H1 (cell line): ENCODE results near the gene SPOPL. TPM values are rescaled to one million over a fixed set of nuclear protein-coding genes. Genes with fewer than 3 reads are reported as not detected.

ENCODE experiments used
- CTCF ChIA-PET: fragments of 300-600 bp; sonication (Branson Sonifier 250); formaldehyde crosslinking; loops from one replicate; lab custom pipeline; 2021; ENCODE audit not compliant: partially characterized antibody; lab: Charles Lee
- POLR2A ChIA-PET: fragments of 300-600 bp; sonication (Branson Sonifier 250); formaldehyde crosslinking; loops from one replicate; lab custom pipeline; 2021; ENCODE audit warnings: inconsistent platforms; ENCODE audit not compliant: partially characterized antibody; lab: Charles Lee
- DNase-seq, 2 experiments: peaks; one replicate each; pipeline versions ENCODE4 v3.0.0 to v3.0.0-alpha.2; 2010 to 2022; ENCODE audit warnings: low spot score in 2 of 2, low read depth in 1 of 2, mixed read lengths in 1 of 2
- FAIRE-seq: peaks from 2 replicates; lab custom pipeline; 2011; peaks lifted over from hg19 to GRCh38; lab: Jason Lieb, UNC
- H2AFZ ChIP-seq: 2 replicates; pipeline ENCODE4 v1.8.1; 2012; ENCODE audit warnings: low read length, inconsistent platforms
- H2AK5ac ChIP-seq: 2 replicates; pipeline ENCODE4 v1.6.1; 2013; ENCODE audit warnings: low read depth, low read length
- H2BK120ac ChIP-seq: replicated peaks from 2 replicates; pipeline ENCODE3; 2013; ENCODE audit warnings: low read depth, low read length, inconsistent platforms
- H2BK12ac ChIP-seq: 2 replicates; pipeline ENCODE4 v1.6.1; 2013; ENCODE audit warnings: low read depth, low read length
- H2BK15ac ChIP-seq: 2 replicates; pipeline ENCODE4 v1.6.1; 2013; ENCODE audit warnings: low read length
- H2BK20ac ChIP-seq: 2 replicates; pipeline ENCODE4 v1.6.1; 2013; ENCODE audit warnings: low read length
- H2BK5ac ChIP-seq: 2 replicates; pipeline ENCODE4 v1.6.1; 2013; ENCODE audit warnings: low read depth, low read length
- H3K14ac ChIP-seq: 2 replicates; pipeline ENCODE4 v1.6.1; 2013; ENCODE audit warnings: inconsistent platforms; ENCODE audit not compliant: insufficient read length
- H3K18ac ChIP-seq: 2 replicates; pipeline ENCODE4 v1.6.1; 2013; ENCODE audit warnings: low read length; ENCODE audit errors: extremely low read depth
- H3K23ac ChIP-seq: 2 replicates; pipeline ENCODE4 v1.6.1; 2013; ENCODE audit warnings: inconsistent platforms; ENCODE audit not compliant: insufficient read length
- H3K23me2 ChIP-seq: 2 replicates; pipeline ENCODE4 v1.6.1; 2013; ENCODE audit warnings: low read depth, low read length
- H3K27ac ChIP-seq: 2 replicates; pipeline ENCODE4 v1.6.1; 2011; ENCODE audit warnings: low read depth, low read length, inconsistent platforms
- H3K27me3 ChIP-seq, 4 experiments: replicated peaks in 1 of 4; 1 replicate in 1 of 4; 2 replicates in 3 of 4; pipeline versions ENCODE4 v1.6.1 to v1.8.1; 2011 to 2013; ENCODE audit warnings: low read length in 3 of 4, mild to moderate bottlenecking in 3 of 4, inconsistent platforms in 2 of 4, mixed read lengths in 2 of 4, moderate library complexity in 1 of 4; ENCODE audit not compliant: control insufficient read depth in 3 of 4, insufficient read depth in 3 of 4; ENCODE audit errors: extremely low read depth in 1 of 4
- H3K36me3 ChIP-seq, 4 experiments: 2 replicates each; pipeline versions ENCODE4 v1.6.1 to v1.8.1; 2011 to 2013; ENCODE audit warnings: mild to moderate bottlenecking in 4 of 4, low read length in 3 of 4, moderate library complexity in 2 of 4, control low read depth in 1 of 4, inconsistent platforms in 1 of 4; ENCODE audit not compliant: insufficient read depth in 4 of 4, control insufficient read depth in 2 of 4
- H3K4ac ChIP-seq: replicated peaks from 2 replicates; pipeline ENCODE3; 2013; ENCODE audit warnings: low read length, low read depth, mixed read lengths, inconsistent platforms; ENCODE audit not compliant: insufficient read length
- H3K4me1 ChIP-seq, 4 experiments: replicated peaks in 1 of 4; 1 replicate in 1 of 4; 2 replicates in 3 of 4; pipeline versions ENCODE4 v1.6.1 to v1.8.1; 2011 to 2013; ENCODE audit warnings: low read length in 3 of 4, inconsistent platforms in 2 of 4, mixed read lengths in 1 of 4; ENCODE audit not compliant: insufficient read depth in 4 of 4, control insufficient read depth in 3 of 4
- H3K4me2 ChIP-seq, 2 experiments: 2 replicates each; pipeline versions ENCODE4 v1.6.1 to v1.8.1; 2011 to 2013; ENCODE audit warnings: low read depth in 2 of 2, low read length in 2 of 2, control low read depth in 1 of 2, inconsistent platforms in 1 of 2, mild to moderate bottlenecking in 1 of 2; ENCODE audit not compliant: insufficient read depth in 1 of 2
- H3K4me3 ChIP-seq, 4 experiments: fragments of 200-600, 300-600 bp in 1 of 4; sonication (generic), shearing (Covaris generic), sonication (Bioruptor Twin) in 1 of 4; 2 replicates each; pipeline versions ENCODE4 v1.5.1 to v1.8.1; 2011 to 2016; ENCODE audit warnings: low read length in 4 of 4, low read depth in 3 of 4, control low read depth in 2 of 4, inconsistent platforms in 2 of 4, mild to moderate bottlenecking in 2 of 4, mixed read lengths in 1 of 4, moderate library complexity in 1 of 4; ENCODE audit not compliant: insufficient read depth in 2 of 4; ENCODE audit errors: extremely low read depth in 1 of 4
- H3K56ac ChIP-seq: replicated peaks from 2 replicates; pipeline ENCODE3; 2013; ENCODE audit warnings: low read depth, mild to moderate bottlenecking, mixed read lengths, low read length, inconsistent platforms; ENCODE audit not compliant: insufficient read length
- H3K79me1 ChIP-seq: 2 replicates; pipeline ENCODE4 v1.6.1; 2013; ENCODE audit warnings: low read depth, low read length, control low read depth
- H3K79me2 ChIP-seq, 2 experiments: 2 replicates each; pipeline versions ENCODE4 v1.6.1 to v1.8.1; 2012 to 2013; ENCODE audit warnings: low read length in 2 of 2, mild to moderate bottlenecking in 2 of 2, inconsistent platforms in 1 of 2; ENCODE audit not compliant: insufficient read depth in 2 of 2, control insufficient read depth in 1 of 2
- H3K9ac ChIP-seq, 4 experiments: replicated peaks in 1 of 4; 1 replicate in 1 of 4; 2 replicates in 3 of 4; pipeline versions ENCODE4 v1.6.1 to v1.8.1; 2011 to 2013; ENCODE audit warnings: low read depth in 3 of 4, low read length in 3 of 4, control low read depth in 2 of 4, mild to moderate bottlenecking in 2 of 4, moderate library complexity in 2 of 4, inconsistent platforms in 1 of 4; ENCODE audit errors: extremely low read depth in 1 of 4
- H3K9me3 ChIP-seq, 2 experiments: 2 replicates each; pipeline versions ENCODE4 v1.6.1 to v1.8.1; 2012 to 2013; ENCODE audit warnings: mild to moderate bottlenecking in 2 of 2, moderate library complexity in 2 of 2, control low read depth in 1 of 2, inconsistent platforms in 1 of 2, low read depth in 1 of 2, low read length in 1 of 2, mixed read lengths in 1 of 2; ENCODE audit not compliant: insufficient read depth in 2 of 2
- H4K20me1 ChIP-seq, 2 experiments: replicated peaks in 1 of 2; 2 replicates each; pipeline versions ENCODE3 to v1.8.1; 2011 to 2013; ENCODE audit warnings: inconsistent platforms in 2 of 2, low read length in 2 of 2, mild to moderate bottlenecking in 1 of 2; ENCODE audit not compliant: insufficient read depth in 2 of 2, control insufficient read depth in 1 of 2
- H4K5ac ChIP-seq: 2 replicates; pipeline ENCODE4 v1.6.1; 2013; ENCODE audit warnings: low read length, low read depth, mixed read lengths, inconsistent platforms; ENCODE audit not compliant: insufficient read length
- H4K8ac ChIP-seq: 2 replicates; pipeline ENCODE4 v1.8.0; 2013; ENCODE audit warnings: mild to moderate bottlenecking, moderate library complexity, low read length, inconsistent platforms; ENCODE audit not compliant: insufficient read depth; ENCODE audit errors: extremely low read depth
- H4K91ac ChIP-seq: replicated peaks from 2 replicates; pipeline ENCODE3; 2013; ENCODE audit warnings: low read length, mixed read lengths, inconsistent platforms; ENCODE audit not compliant: insufficient read length
- ATF2 ChIP-seq: IDR thresholded peaks from 2 replicates; pipeline ENCODE4 v1.6.1; 2012; ENCODE audit warnings: low read length, inconsistent platforms
- CTCF ChIP-seq, 3 experiments: IDR thresholded peaks; 1 replicate in 2 of 3; 2 replicates in 1 of 3; pipeline versions ENCODE4 v1.5.1 to v1.6.1; 2011; ENCODE audit warnings: low read length in 3 of 3, mild to moderate bottlenecking in 3 of 3, inconsistent platforms in 2 of 3, low read depth in 1 of 3, moderate library complexity in 1 of 3; ENCODE audit not compliant: insufficient read depth in 1 of 3; ENCODE audit errors: control extremely low read depth in 1 of 3
- GABPA ChIP-seq: IDR thresholded peaks from 2 replicates; pipeline ENCODE4 v1.6.1; 2011; ENCODE audit warnings: mild to moderate bottlenecking, low read length, moderate library complexity, borderline replicate concordance; ENCODE audit not compliant: insufficient read depth
- GTF2F1 ChIP-seq: IDR thresholded peaks from 2 replicates; pipeline ENCODE4 v1.6.1; 2012; ENCODE audit warnings: low read depth, low read length, improper control_type of control experiment, borderline replicate concordance
- MAFK ChIP-seq: IDR thresholded peaks from 2 replicates; pipeline ENCODE4 v1.6.1; 2012; ENCODE audit warnings: low read depth, mild to moderate bottlenecking, improper control_type of control experiment, low read length
- RFX5 ChIP-seq: IDR thresholded peaks from 2 replicates; pipeline ENCODE4 v1.6.1; 2011; ENCODE audit warnings: low read depth, low read length, improper control_type of control experiment, borderline replicate concordance
- RXRA ChIP-seq: IDR thresholded peaks from 2 replicates; pipeline ENCODE4 v1.6.1; 2011; ENCODE audit warnings: low read depth, mild to moderate bottlenecking, low read length, moderate library complexity; ENCODE audit not compliant: insufficient read depth
- SP1 ChIP-seq: IDR thresholded peaks from 2 replicates; pipeline ENCODE4 v1.6.1; 2011; ENCODE audit warnings: low read depth, low read length
- SP4 ChIP-seq: IDR thresholded peaks from 2 replicates; pipeline ENCODE4 v1.6.1; 2012; ENCODE audit warnings: low read length, inconsistent platforms
- SUZ12 ChIP-seq: fragments of 200-600 bp; sonication (generic); IDR thresholded peaks from 2 replicates; pipeline ENCODE4 v1.6.1; 2012; ENCODE audit warnings: mild to moderate bottlenecking, inconsistent platforms, low read length, moderate library complexity, mixed read lengths
- TBP ChIP-seq: IDR thresholded peaks from 2 replicates; pipeline ENCODE4 v1.6.1; 2011; ENCODE audit warnings: low read depth, low read length, improper control_type of control experiment
- YY1 ChIP-seq: IDR thresholded peaks from 2 replicates; pipeline ENCODE4 v1.6.1; 2011; ENCODE audit warnings: low read depth, mild to moderate bottlenecking, low read length
- polyA plus RNA-seq, 7 experiments: library from polyadenylated mRNA; depleted of rRNA in 3 of 7; stranded (reverse) in 5 of 7; unstranded in 2 of 7; fragments of >200 nt in 5 of 7; fragments of 200-250 nt in 2 of 7; gene quantifications; 1 replicate in 5 of 7; 2 replicates in 1 of 7; 4 replicates in 1 of 7; pipeline versions ENCODE4 v1.2.1 to v1.2.3, GENCODE V29; 2011 to 2013; ENCODE audit warnings: missing spikeins in 2 of 7, mixed read lengths in 2 of 7
- total RNA-seq: library from RNA; stranded (reverse); fragmentation: NEBNext Ultra II Directional; extraction: Animal tissue kit (Norgen Biotek cat#: 25700); gene quantifications from 2 replicates; pipeline ENCODE4 v1.2.1, GENCODE V29; 2021

The SPOPL gene
- total and polyA plus RNA-seq, 2 of the 8 experiments (the other 6 are each of a cell fraction or from before 2014, with no cell fraction given) = 1.9 to 14.5 TPM

- no peak overlapping the region for H2BK120ac ChIP-seq
- peaks cover 0 to 36% (median 7%) of the 10 kb centered on the region in 4 experiments; a peak in 5 of 8 replicates for H3K36me3 ChIP-seq
- H2AK5ac ChIP-seq = no peak overlapping the region
- no peak overlapping the region for H3K4me3 ChIP-seq
- no peak overlapping the region for H4K5ac ChIP-seq
- no peak overlapping the region for H3K23ac ChIP-seq
- no peak overlapping the region for H3K14ac ChIP-seq
- H2BK12ac ChIP-seq = no peak overlapping the region
- no peaks in the 10 kb centered on the region for H3K79me2 ChIP-seq
- H3K9me3 ChIP-seq = 0 out of 4 replicates have a peak, but pooled peaks cover 0 to 4% of the 10 kb centered on the region in 2 experiments
- no peak overlapping the region for H3K56ac ChIP-seq
- H2BK15ac ChIP-seq = no peak overlapping the region
- CTCF ChIA-PET = no interaction called here
- H4K91ac ChIP-seq = no peak overlapping the region
- no peak overlapping the region for H3K4ac ChIP-seq
- no peaks in the 10 kb centered on the region for H3K79me1 ChIP-seq
- H3K9ac ChIP-seq = no peak overlapping the region
- no peaks in the 10 kb centered on the region for H3K4me1 ChIP-seq
- peaks cover 3% of the 10 kb centered on the region; the same call in 1 of the 2 replicates for H3K23me2 ChIP-seq
- H3K27me3 ChIP-seq = no peaks in the 10 kb centered on the region
- no peak overlapping the region for H2AFZ ChIP-seq
- no peak overlapping the region for H2BK20ac ChIP-seq
- no peaks in the 10 kb centered on the region for H4K20me1 ChIP-seq
- POLR2A ChIA-PET = no interaction called here
- no peak for FAIRE-seq
- no peak overlapping the region for H3K4me2 ChIP-seq
- no peak for DNase-seq
- no peak overlapping the region for H3K27ac ChIP-seq
- H2BK5ac ChIP-seq = no peak overlapping the region
- no peak overlapping the region for H4K8ac ChIP-seq
- no peak overlapping the region for H3K18ac ChIP-seq
- TF ChIP-seq SP4 (no peak), YY1 (no peak), GABPA (no peak), MAFK (no peak), SUZ12 (no peak), CTCF (IDR thresholded peaks at IDR 0.05; ENCODE audit: control extremely low read depth in 1 of 3, insufficient read depth in 1 of 3, low read depth in 1 of 3, low read length in 3 of 3) (no peak), SP1 (no peak), ATF2 (no peak), RXRA (no peak), RFX5 (no peak), GTF2F1 (no peak), TBP (no peak)
Measured at GRCh38 chr2:138565230-138565598, 63.6 kb downstream of the SPOPL start.
